HG03520 (cell line): ENCODE measurements around the gene ETDB.
A peak's percentile ranks its signal among the peaks of the same experiment; 100 is the strongest.
"Not testable (repeated sequence)": the region's sequence is repeated elsewhere in the genome, so short reads cannot be mapped to it uniquely, and the experiment has no call there.

ENCODE experiments used
- ATAC-seq: cut with Tn5 transposase; IDR thresholded peaks from one replicate; pipeline ENCODE4 v1.9.1; 2021; ENCODE audit warnings: mild to moderate bottlenecking, moderate library complexity; ENCODE audit not compliant: unreplicated experiment

The ETDB gene

DNA sequence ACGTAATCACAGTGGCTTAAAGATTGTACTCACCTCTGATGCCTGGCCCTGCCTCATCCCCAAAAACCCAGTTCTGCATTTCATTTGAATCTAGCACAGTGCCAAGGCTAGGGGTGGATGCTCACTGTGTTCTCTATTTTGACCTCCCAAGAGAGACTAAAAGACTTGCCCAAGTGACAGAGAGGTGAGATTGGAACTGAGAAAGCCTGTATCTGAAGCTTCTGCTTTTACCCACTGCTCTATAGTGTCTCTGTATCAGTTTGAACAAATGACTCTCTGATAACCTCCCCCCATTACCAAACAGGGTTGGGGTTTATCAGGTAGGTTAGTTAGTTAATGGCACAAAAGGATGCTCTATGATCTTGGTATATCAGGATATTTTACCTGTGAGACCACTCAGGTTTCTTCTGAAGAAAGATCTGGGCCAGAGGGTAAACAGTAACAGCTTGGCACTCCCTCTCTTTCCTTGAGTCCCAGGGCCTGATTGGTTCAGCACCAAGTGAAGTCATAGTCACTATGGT is at the start of gene ETDB:
ETDB (minus strand) TSS at position 471 of the 521 bp plus-strand sequence. CDS start 1,265 bp downstream, outside the sequence.
- not testable (repeated sequence) for ATAC-seq

DNA sequence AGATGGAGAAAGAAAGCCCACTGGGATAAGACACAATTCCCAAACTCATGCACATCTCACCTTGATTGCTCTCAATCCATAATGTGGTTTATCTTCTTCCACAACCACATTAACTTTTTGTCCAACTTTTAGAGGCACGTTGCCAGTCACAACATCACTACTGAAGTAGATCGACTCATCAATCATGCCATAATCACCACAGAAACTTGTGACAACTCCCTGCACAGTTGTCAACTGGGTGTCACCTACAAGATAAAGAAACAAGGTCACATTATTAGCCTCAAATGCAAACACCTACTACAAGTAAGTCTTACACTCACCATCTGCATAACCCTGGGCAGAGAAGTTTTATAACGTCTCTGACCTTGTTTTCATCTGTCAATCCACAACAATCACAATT is 49.2 kb upstream of the ETDB start:
- ATAC-seq, result not testable (repeated sequence)

DNA sequence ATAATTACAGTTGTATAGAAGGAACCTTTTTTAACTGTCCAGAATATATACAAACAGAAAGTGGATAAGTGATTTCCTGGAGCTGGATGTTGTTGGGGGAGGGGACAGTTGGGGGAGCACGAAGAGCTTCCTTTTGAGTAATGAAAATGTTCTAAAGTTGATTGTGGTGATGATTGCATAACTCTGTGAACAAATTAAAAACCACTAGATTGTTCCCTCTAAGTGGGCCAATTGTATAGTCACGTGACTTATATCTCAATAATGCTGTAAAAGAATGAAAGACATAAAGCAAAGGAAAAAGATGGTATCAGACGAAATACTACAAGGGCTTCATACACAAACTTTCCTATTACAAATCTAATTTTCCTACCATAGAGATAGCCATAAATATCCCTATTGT is 48.2 kb upstream of the ETDB start:
- ATAC-seq, result no peak

DNA sequence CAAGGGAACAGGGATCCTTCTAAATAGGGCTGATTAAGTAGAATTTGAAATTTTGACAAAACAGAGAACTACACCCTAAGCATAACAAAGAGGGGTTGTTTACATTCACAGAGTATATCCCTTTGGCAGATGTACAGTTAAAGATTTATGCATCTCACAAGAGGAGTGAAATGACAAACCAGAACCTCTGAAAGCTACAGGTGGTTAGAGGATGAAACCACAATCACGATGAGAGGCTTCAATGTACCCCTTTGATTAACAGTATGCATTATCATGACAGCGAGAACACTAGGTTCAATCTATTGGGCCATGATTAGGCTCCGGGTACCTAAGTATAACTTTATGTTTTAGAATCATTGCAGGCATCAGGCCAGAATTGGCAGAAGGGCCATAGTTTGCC is 34.4 kb upstream of the ETDB start:
- not testable (repeated sequence) for ATAC-seq

DNA sequence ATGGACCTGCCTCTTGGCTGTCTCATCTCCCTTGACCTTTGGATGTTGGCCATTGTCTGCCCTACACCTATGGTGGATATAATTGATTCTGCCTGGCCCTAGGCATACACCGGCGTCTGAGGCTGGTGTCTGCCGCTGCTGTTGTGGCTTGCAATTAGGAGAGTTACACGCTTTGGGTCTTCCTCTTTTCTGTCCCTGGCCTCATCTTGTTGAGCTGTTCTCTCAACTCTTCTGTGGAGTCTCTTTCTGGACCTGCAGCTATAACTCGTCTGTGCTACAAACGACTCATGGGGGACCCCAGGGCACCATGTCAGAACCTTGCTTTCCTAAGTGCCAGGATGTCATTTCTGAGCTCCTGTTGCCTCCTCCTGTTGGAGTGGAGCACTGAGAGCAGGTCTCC is 5.8 kb upstream of the ETDB start:
- not testable (repeated sequence) for ATAC-seq

DNA sequence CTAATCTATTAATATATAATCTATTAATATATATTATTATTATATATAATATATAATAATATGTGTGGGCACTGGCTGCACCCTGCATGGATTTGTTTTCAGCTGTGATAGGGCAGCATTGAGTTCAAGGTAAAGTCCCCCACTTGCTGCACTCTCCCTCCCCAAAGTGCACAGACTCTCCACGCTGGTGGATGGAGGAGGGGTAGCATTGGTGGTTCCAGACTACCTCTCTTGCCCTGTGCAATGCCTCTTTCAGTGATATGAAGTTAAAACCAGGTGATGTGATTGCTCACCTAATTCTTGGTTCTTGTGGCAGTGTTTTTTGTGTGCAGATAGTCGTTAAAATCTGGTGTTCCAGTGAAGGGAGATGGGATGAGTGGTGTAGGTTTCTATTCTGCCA is 4.3 kb downstream of the ETDB start:
- not testable (repeated sequence) for ATAC-seq

DNA sequence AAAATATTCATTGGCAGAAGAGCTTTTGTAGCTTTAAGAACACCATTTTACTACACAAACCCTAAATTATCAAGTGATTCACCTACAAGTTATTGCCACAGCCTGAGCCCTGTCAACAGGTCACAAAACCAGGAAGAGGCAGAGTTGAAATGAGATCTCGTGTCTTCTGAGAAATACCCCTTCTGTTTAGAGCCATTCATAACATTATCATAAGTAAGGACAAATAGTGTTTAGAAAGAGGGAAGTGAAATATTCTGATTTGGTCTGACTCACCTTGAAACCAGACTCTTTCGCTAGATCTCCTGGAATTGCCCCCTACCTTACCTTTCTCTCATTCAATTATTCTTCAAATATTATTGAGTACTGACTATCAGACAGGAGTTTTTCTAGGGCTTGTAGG is 5.9 kb downstream of the ETDB start:
- peak; percentile 97 for ATAC-seq

DNA sequence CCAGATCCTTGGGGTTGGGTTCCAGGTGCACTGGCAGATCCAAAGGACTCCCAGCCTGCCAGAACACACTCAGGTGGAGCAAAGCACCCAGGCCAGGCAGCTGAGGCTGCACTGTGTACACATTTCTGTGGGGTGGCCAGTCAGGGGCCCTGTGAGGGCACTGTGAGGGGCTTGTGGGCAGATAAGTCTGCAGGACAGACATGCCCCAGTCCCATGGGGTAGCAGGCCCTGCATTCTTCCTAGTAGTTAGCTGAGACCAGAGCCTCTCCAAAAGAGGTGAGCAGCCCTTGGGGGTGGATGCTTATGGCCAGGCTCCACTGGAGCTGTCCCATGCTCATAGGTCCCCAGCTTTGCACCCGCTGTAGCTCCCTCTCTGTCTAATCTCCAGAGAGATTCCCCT is 7.6 kb downstream of the ETDB start:
- ATAC-seq, result no peak

DNA sequence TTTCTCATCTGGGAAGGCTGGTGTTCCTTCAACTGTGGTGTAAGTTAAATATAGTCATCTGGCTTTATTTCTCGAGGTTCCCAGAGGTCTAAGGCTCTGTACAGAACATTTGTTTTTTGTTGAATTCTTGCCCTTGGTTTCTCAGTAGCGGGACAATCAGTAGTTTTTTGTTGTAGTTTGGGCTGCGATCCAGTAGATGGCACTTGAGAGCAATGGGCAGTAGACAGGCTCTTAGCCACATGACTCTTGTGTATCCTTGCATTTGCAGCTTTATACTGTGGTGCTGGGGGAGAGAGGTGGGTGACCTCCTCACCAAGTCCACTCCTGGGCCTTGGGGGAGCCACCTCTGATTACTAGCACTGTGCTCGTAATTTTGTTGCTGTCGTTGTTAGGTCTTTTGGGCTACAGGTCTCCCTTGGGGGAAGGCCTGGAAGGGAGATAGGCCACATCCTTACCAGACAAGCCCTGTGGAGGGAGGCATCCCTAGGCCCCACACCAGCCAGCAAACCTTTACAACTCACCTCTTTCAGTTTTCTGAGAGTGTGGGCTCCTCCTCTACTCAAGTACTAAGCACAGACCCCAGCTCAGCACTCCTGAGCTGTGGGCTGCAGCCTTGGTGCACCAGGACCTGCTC is 8.1 kb downstream of the ETDB start:
- ATAC-seq, result peak; percentile 46

DNA sequence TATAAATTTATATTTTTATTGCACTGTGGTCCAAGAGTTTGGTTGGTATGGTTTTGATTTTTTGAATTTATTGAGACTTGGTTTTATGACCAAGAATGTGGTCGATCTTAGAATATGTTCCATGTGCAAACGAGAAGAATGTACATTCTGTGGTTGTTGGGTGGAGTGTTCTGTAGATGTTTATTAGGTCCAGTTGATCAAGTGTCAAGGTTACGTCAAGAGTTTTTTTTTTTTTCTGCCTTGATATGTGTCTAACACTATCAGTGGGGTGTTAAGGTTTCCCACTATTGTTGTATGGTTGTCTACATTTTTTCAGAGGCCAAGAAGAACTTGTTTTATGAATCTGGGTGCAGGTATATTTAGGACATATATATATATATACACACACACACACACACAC is 10.8 kb downstream of the ETDB start:
- ATAC-seq, result no peak

DNA sequence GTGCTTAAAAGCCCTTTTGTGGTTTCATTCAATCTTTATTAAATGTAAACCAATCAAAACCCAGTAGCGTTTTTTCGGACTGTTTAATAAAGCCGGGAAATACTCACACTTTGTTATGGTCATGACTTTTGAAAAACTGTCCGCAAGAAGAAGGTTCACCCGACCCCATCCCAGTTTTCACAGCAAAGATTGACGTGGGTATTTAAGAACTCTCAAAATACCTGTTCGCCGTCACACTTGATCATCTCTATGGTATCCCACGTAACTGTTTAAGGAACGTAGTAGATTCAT is 20.9 kb downstream of the ETDB start:
- ATAC-seq, result no peak

DNA sequence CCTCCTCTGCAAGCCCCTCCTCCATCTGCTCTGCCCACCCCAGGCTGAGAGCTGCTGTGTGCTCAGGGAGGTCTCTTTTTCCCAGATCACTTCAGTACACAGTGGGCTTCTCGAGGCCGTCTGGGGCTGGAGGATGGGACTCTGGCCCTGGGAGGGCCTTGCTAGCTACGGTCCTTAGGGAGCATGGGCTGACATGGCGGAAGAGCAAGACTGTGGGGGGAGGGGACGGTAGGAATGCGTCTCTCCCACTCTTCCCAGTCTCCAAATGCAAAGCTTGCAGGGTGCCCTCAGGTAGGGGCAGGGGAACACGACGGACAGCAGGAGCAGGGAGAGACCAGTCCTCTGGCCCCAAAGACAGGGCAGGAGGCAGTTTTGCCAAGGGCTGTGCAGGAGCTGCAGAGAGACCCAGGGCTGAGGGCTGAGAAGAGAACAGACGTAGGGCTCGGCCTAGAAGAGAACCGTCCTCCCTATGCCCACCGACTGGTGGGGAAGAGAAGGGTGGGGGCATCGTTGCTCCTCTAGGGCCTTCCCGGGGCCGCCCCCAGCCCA is 23.1 kb downstream of the ETDB start:
- ATAC-seq, result not testable (repeated sequence)

DNA sequence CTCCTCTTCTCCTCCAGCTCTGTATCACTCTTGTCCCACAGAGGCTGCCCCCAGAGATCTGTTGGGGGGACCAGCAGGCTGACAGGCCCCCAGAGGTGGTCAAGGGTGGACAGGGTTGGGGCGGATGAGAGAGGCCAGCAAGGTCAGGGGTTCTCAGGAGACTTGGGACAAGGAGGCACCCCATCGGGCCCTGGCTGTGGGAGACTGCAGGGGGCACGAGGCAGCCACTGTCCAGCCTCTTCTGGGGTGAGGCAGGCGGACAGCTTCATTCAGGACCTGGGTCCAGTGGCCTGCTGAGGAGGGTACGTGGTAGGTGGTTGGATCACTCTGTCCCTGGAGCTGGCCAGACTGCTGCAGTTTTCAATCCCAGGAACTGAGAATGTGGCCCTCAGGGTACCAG is 24.6 kb downstream of the ETDB start:
- no peak for ATAC-seq

DNA sequence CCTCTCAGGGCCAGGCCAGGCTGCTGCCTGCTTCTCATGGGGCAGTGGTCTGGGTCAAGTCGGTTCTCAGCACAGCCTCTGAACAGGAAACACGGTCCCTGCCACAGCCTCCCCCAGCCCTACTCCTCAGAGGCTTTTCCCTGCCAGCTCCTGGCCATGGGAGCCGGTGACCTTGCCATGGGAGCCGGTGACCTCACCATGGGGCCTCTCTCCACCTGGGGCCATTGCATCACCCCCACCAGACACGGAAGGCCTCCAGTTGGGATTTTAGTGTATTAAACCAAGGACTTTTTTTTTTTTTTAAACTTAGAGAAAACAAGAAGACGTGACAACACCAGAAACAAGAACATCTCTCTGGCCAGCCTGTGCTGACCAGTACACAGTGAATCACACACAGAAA is 25.6 kb downstream of the ETDB start:
- ATAC-seq, result no peak

DNA sequence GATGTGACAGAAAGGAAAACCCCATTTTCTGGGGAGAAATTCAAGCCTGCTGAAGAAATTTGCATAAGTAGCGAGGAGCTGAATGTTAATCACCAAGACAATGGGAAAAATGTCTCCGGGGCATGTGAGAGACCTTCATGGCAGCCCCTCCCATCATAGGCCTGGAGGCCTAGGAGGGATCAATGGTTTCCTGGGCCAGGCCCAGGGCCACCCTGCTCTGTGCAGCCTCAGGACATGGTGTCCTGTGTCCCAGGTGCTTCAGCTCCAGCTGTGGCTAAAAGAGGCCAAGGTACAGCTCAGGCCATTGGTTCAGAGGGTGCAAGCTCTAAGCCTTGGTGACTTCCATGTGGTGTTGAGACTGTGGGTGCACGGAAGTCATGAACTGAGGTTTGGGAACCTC is 31.2 kb downstream of the ETDB start:
- no peak for ATAC-seq

DNA sequence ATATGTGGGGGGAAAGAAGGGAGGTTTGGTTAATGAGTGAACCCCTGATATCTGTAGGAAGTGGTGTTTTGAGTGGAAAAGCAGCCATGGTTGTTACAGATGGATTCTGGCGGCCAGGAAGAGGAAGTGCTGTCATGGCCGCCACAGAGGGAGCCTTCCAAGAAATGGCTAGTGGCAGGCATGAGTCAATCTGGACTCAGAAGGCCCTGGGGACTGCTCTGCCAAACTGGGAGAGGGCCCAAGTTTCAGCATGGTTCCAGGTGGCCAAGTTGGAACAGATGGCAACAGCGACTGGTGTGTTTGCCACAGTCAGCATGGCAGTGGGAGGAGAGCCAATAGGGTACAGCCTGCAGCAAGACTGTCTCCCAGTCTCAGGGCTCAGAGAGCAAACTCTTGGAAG is 32.5 kb downstream of the ETDB start:
- no peak for ATAC-seq

DNA sequence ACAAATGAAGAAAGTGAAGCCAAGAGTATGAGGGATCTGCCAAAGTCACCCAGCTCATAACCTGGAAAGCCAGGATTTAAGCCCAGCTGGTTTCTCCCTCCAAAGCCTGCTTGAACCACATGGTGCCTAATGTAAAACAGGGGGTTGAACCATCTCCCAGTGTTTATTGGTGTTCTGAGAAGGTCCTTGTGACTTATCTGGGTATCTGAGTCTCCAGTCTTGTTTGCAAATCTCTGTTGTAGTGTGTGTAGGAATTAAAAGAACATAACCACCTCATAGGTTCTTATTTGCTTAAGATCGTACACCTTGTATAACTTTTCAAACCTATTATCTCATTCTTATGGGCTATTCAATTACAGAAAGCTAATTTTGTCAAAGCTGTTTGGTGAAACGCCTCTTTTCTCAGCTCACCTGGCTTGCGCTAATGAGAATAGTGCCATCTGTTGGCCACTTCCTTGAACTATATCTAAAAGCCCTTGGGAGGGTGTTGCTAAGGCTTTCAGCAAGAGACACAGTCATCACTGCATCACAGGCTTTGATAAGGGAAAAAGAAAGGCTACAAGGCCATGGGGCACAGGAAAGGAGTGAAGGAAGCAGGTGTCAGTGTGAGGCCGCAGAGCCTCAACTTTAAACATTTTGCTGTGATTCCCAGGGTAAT is 34.0 kb downstream of the ETDB start:
- ATAC-seq, result peak; percentile 98

DNA sequence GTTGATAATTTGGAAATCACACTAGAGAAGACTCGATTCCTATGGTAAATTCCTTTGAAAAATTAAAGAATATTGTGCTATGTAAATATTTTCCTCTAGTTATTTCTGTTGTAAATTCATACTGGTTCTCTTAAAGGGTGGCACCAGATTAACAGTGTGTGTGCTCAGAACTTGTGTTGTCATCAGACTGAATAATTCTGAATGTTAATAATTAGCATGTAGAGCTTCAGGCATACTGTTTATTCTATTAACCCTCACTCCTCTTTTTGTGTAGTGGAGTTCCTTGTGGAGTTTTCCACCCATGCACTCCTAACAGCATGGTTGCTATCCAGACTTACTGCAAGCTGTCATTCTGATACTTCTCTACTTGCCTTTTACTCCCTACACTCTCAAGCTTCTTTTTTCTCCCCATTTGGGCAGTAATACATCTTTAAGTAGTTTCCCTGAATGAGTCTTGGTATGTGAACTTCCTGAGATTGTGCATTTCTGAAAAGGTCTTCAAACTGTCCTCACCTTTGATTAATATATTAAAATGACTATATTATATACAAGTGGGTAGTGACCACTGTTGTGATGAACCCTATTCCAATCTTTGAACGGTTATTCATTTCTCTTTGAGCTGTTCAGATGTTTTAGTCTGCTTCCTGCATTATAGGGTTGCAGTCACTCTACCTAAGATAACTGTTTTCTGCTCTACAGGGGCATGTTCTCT is 38.5 kb downstream of the ETDB start:
- no peak for ATAC-seq
